ENCODE results near the gene SLC35E3. TPM values are rescaled to one million over a fixed set of nuclear protein-coding genes. Genes with fewer than 3 reads are reported as not detected.
A peak's percentile ranks its signal among the peaks of the same experiment; 100 is the strongest.

The SLC35E3 gene
- total RNA-seq, 1 donor from 2014 or later: 14.6 TPM

DNA sequence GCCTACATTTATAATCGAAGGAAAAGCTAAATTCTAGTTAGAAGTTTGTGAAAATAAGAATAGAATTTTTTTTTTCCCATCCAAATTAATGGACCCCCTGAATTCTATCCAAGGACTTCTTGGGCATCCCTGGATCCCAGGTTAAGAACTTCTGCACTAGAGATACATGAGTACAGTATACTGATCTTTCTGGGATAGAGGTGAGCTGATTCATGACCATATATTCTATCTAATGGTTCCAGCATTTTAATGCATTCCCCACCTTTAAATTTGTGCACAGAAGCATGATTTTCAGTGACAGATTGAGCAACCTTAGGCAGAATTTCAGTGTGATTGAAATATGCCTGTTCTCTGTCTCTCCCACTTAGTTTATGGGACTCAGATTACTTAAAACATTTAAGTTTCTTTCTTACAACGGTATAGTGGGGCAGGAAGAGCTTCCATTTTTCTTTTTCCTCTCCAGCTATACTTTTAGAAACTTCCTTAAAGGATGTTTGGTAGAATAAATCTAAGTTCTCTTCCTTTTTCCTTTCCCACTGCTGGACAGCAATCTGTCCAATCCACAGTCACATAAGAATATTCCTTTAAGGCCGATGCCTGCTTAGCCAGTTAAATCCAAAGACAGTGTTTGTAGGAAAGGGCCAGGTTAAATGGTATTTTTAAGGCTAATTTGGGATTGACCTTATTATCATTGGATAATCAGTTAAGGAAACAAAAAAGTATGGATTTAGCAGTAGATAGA, 68.7 kb downstream of the SLC35E3 start:
- H3K27me3 ChIP-seq (ENCODE audit: insufficient read depth, low read length): no peaks in the 10 kb centered on the region
- TF ChIP-seq EZH2 (IDR thresholded peaks at IDR 0.05; ENCODE audit: insufficient read depth, low read length): no peak
- TF ChIP-seq, protein P1, sequence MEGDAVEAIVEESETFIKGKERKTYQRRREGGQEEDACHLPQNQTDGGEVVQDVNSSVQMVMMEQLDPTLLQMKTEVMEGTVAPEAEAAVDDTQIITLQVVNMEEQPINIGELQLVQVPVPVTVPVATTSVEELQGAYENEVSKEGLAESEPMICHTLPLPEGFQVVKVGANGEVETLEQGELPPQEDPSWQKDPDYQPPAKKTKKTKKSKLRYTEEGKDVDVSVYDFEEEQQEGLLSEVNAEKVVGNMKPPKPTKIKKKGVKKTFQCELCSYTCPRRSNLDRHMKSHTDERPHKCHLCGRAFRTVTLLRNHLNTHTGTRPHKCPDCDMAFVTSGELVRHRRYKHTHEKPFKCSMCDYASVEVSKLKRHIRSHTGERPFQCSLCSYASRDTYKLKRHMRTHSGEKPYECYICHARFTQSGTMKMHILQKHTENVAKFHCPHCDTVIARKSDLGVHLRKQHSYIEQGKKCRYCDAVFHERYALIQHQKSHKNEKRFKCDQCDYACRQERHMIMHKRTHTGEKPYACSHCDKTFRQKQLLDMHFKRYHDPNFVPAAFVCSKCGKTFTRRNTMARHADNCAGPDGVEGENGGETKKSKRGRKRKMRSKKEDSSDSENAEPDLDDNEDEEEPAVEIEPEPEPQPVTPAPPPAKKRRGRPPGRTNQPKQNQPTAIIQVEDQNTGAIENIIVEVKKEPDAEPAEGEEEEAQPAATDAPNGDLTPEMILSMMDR (IDR thresholded peaks at IDR 0.05; ENCODE audit: insufficient read depth, low read depth, low read length): no peak
- peaks cover 14% of the 10 kb centered on the region for H3K4me1 Mint-ChIP-seq (ENCODE audit: low read depth, unreplicated experiment)
- H3K9me3 Mint-ChIP-seq (ENCODE audit: unreplicated experiment): no peaks in the 10 kb centered on the region
- H3K4me2 ChIP-seq (ENCODE audit: low read length): peak overlapping the region; percentile 48
- no peak overlapping the region for H2AFZ ChIP-seq (ENCODE audit: low read depth, low read length)
- peak overlapping the region; percentile 35 for H3K27ac Mint-ChIP-seq (ENCODE audit: unreplicated experiment)
- no peaks in the 10 kb centered on the region for H3K27me3 Mint-ChIP-seq (ENCODE audit: low read depth, unreplicated experiment)
- no peak overlapping the region for H3K27ac ChIP-seq (ENCODE audit: low read depth, low read length)
- H3K36me3 ChIP-seq (ENCODE audit: insufficient read depth, low read length): peaks cover 61% of the 10 kb centered on the region
- FAIRE-seq (no peak), DNase-seq (ENCODE audit: low read depth) (no peak)
- H3K36me3 Mint-ChIP-seq (ENCODE audit: low read depth, unreplicated experiment): peaks cover 33% of the 10 kb centered on the region
- H3K9me3 ChIP-seq (ENCODE audit: insufficient read depth, low read depth, low read length): no peaks in the 10 kb centered on the region
- H3K4me3 Mint-ChIP-seq (ENCODE audit: unreplicated experiment): peak overlapping the region; percentile 79
- H3K9ac ChIP-seq (ENCODE audit: low read length): peak overlapping the region; percentile 0
- H4K20me1 ChIP-seq (ENCODE audit: insufficient read depth, low read length): peaks cover 90% of the 10 kb centered on the region
- H3K4me1 ChIP-seq (ENCODE audit: insufficient read depth, low read length): peaks cover 8% of the 10 kb centered on the region
- H3K4me3 ChIP-seq (ENCODE audit: insufficient read depth, low read depth, low read length): no peak overlapping the region
- H3K79me2 ChIP-seq (ENCODE audit: insufficient read depth, low read length): peaks cover 94% of the 10 kb centered on the region

DNA sequence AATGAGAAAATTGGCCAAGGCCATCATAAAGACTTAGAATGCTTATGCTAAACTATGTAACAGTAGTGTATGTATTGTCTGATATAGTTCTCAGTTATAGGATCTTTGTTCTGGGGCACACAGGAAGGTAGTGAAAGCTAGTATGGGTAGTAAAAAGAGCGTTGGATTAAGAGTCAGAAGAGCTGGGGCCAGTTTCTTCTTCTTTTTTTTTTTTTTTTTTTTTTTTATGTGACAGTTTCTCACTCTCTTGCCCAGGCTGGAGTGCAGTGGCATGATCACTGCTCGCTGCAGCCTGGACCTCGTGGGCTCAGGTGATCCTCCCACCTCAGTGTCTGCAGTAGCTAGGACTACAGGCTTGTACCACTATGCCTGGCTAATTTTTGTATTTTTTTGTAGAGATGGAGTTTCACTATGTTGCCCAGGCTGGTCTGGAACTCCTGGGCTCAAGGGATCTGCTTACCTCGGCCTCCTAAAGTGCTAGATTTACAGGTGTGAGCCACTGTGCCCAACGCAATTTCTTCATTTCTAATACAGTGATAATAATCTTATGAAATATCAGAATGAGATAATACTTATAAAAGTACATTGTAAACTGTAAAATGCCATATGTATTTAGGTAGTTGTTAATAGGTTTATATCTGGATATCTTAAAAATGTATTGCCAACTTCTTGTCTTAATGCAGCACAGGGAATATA, 69.4 kb downstream of the SLC35E3 start:
- FAIRE-seq (no peak), DNase-seq (ENCODE audit: low read depth) (no peak)
- peak overlapping the region; percentile 0 for H3K9ac ChIP-seq (ENCODE audit: low read length)
- H3K27me3 ChIP-seq (ENCODE audit: insufficient read depth, low read length): no peaks in the 10 kb centered on the region
- H3K9me3 Mint-ChIP-seq (ENCODE audit: unreplicated experiment): no peaks in the 10 kb centered on the region
- peak overlapping the region; percentile 79 for H3K4me3 Mint-ChIP-seq (ENCODE audit: unreplicated experiment)
- peak overlapping the region; percentile 35 for H3K27ac Mint-ChIP-seq (ENCODE audit: unreplicated experiment)
- H3K36me3 Mint-ChIP-seq (ENCODE audit: low read depth, unreplicated experiment): peaks cover 31% of the 10 kb centered on the region
- TF ChIP-seq, protein P1 (IDR thresholded peaks at IDR 0.05; ENCODE audit: insufficient read depth, low read depth, low read length): no peak
- TF ChIP-seq EZH2 (IDR thresholded peaks at IDR 0.05; ENCODE audit: insufficient read depth, low read length): no peak
- no peak overlapping the region for H2AFZ ChIP-seq (ENCODE audit: low read depth, low read length)
- H3K79me2 ChIP-seq (ENCODE audit: insufficient read depth, low read length): peaks cover 93% of the 10 kb centered on the region
- H3K9me3 ChIP-seq (ENCODE audit: insufficient read depth, low read depth, low read length): no peaks in the 10 kb centered on the region
- peaks cover 19% of the 10 kb centered on the region for H3K4me1 Mint-ChIP-seq (ENCODE audit: low read depth, unreplicated experiment)
- peaks cover 8% of the 10 kb centered on the region for H3K4me1 ChIP-seq (ENCODE audit: insufficient read depth, low read length)
- H3K4me3 ChIP-seq (ENCODE audit: insufficient read depth, low read depth, low read length): no peak overlapping the region
- H3K36me3 ChIP-seq (ENCODE audit: insufficient read depth, low read length): peaks cover 60% of the 10 kb centered on the region
- H3K27ac ChIP-seq (ENCODE audit: low read depth, low read length): no peak overlapping the region
- peaks cover 91% of the 10 kb centered on the region for H4K20me1 ChIP-seq (ENCODE audit: insufficient read depth, low read length)
- no peaks in the 10 kb centered on the region for H3K27me3 Mint-ChIP-seq (ENCODE audit: low read depth, unreplicated experiment)
- peak overlapping the region; percentile 48 for H3K4me2 ChIP-seq (ENCODE audit: low read length)
